OCI-LY7 (cell line): Measurements from ENCODE around the gene TTLL5. TPM values are rescaled to one million over a fixed set of nuclear protein-coding genes. Genes with fewer than 3 reads are reported as not detected.

ENCODE experiments used
- BruUV-seq: library from RNA; stranded (reverse); fragments of 400-500 nt; replicated peaks from 2 replicates; lab custom pipeline; 2021; lab: Mats Ljungman, UMichigan
- CTCF ChIA-PET: fragments of 300-600 bp; sonication (Branson Sonifier 250); formaldehyde crosslinking; loops from one replicate; lab custom pipeline; 2022; ENCODE audit warnings: antibody characterized with exemption; ENCODE audit not compliant: unreplicated experiment; lab: Charles Lee
- POLR2A ChIA-PET: fragments of 300-600 bp; sonication (Branson Sonifier 250); formaldehyde crosslinking; loops from one replicate; lab custom pipeline; 2022; ENCODE audit warnings: antibody characterized with exemption; lab: Charles Lee
- DNase-seq: peaks from one replicate; pipeline ENCODE4 v3.0.0-alpha.2; 2015; ENCODE audit warnings: low spot score
- H2AFZ ChIP-seq: fragments of 200-600 bp; sonication (generic), shearing (Covaris generic); 2 replicates; pipeline ENCODE4 v1.6.1; 2014; ENCODE audit warnings: mild to moderate bottlenecking, antibody characterized with exemption, low read length, moderate library complexity
- H3K27ac ChIP-seq: fragments of 200-600 bp; sonication (generic); 2 replicates; pipeline ENCODE4 v1.5.1; 2014; ENCODE audit warnings: mixed run types, low read depth, mild to moderate bottlenecking, moderate library complexity, low read length, inconsistent platforms; ENCODE audit not compliant: poor library complexity, severe bottlenecking
- H3K36me3 ChIP-seq: fragments of 200-600 bp; sonication (generic); 2 replicates; pipeline ENCODE4 v1.6.1; 2014; ENCODE audit warnings: mild to moderate bottlenecking, antibody characterized with exemption, low read length, moderate library complexity, mixed read lengths; ENCODE audit not compliant: insufficient read depth
- H3K4me1 ChIP-seq: fragments of 200-600 bp; sonication (generic); 2 replicates; pipeline ENCODE4 v1.5.1; 2014; ENCODE audit warnings: mild to moderate bottlenecking, low read length; ENCODE audit not compliant: insufficient read depth, poor library complexity, severe bottlenecking
- H3K4me2 ChIP-seq: fragments of 200-600 bp; sonication (generic); 2 replicates; pipeline ENCODE4 v1.6.1; 2014; ENCODE audit warnings: mild to moderate bottlenecking, low read length
- H3K4me3 ChIP-seq: fragments of 200-600 bp; sonication (generic); 2 replicates; pipeline ENCODE4 v1.5.1; 2014; ENCODE audit warnings: mild to moderate bottlenecking, low read depth, low read length; ENCODE audit not compliant: poor library complexity, severe bottlenecking
- H3K79me2 ChIP-seq: fragments of 200-600 bp; sonication (generic); 2 replicates; pipeline ENCODE4 v1.6.1; 2016; ENCODE audit warnings: low read depth, mild to moderate bottlenecking, low read length, moderate library complexity, mixed read lengths; ENCODE audit not compliant: insufficient read depth
- H3K9me2 ChIP-seq: fragments of 200-600 bp; sonication (generic); 2 replicates; pipeline ENCODE4 v1.6.1; 2016; ENCODE audit warnings: mild to moderate bottlenecking, low read length, mixed read lengths; ENCODE audit not compliant: insufficient read depth
- H3K9me3 ChIP-seq: fragments of 200-600 bp; sonication (generic); 2 replicates; pipeline ENCODE4 v1.6.1; 2014; ENCODE audit warnings: mild to moderate bottlenecking, mixed run types, low read length, mixed read lengths
- H4K20me1 ChIP-seq: fragments of 200-600 bp; sonication (generic); 2 replicates; pipeline ENCODE4 v1.6.1; 2014; ENCODE audit warnings: mild to moderate bottlenecking, antibody characterized with exemption, low read length, moderate library complexity, mixed read lengths; ENCODE audit not compliant: insufficient read depth
- CTCF ChIP-seq: fragments of 200-600 bp; sonication (generic); conservative IDR thresholded peaks from 2 replicates; pipeline ENCODE4 v1.5.1; 2014; ENCODE audit warnings: mild to moderate bottlenecking, antibody characterized with exemption, low read length, moderate library complexity, mixed read lengths
- EZH2phosphoT487 ChIP-seq: fragments of 200-600 bp; sonication (generic); IDR thresholded peaks from 2 replicates; pipeline ENCODE4 v1.6.1; 2018; ENCODE audit warnings: low read depth, borderline replicate concordance, mild to moderate bottlenecking, mixed run types, antibody characterized with exemption, low read length, moderate library complexity, mixed read lengths
- intact Hi-C: fragments of 100-400 bp; cut with micrococcal nuclease; formaldehyde crosslinking; loops from one replicate; pipeline ENCODE4 v1.10.0; 2022; ENCODE audit not compliant: unreplicated experiment
- total RNA-seq, 2 experiments: library from RNA; depleted of rRNA in 1 of 2; stranded (reverse); fragments of >200 nt in 1 of 2; shearing (Covaris generic) in 1 of 2; gene quantifications; 2 replicates each; pipeline ENCODE4 v1.2.3, GENCODE V29; 2014 to 2022

The TTLL5 gene
- total RNA-seq, 2 experiments from 2014 or later = 34.3 to 55.6 TPM

- Histone ChIP-seq H3K4me3 (no peak overlapping the region), H4K20me1 (no peaks in the 10 kb centered on the region), H3K27ac (no peak overlapping the region), H3K79me2 (no peaks in the 10 kb centered on the region), H2AFZ (no peak overlapping the region), H3K4me2 (no peak overlapping the region), H3K9me2 (no peaks in the 10 kb centered on the region), H3K4me1 (no peaks in the 10 kb centered on the region), H3K9me3 (no peaks in the 10 kb centered on the region), H3K36me3 (no peaks in the 10 kb centered on the region)
- ChIA-PET POLR2A (no interaction called here), CTCF (no interaction called here)
- TF ChIP-seq CTCF (no peak), EZH2phosphoT487 (no peak)
- intact Hi-C loops = no loop called here
- BruUV-seq = no TSS peak
- DNase-seq = no peak
Measured at GRCh38 chr14:75896341-75896740, 235.3 kb downstream of the TTLL5 start.

- Histone ChIP-seq H3K27ac (no peak overlapping the region), H3K4me2 (no peak overlapping the region), H3K4me3 (no peak overlapping the region), H3K4me1 (no peaks in the 10 kb centered on the region), H4K20me1 (no peaks in the 10 kb centered on the region), H2AFZ (no peak overlapping the region), H3K36me3 (no peaks in the 10 kb centered on the region; the same call in 1 of the 2 replicates), H3K9me3 (no peaks in the 10 kb centered on the region), H3K79me2 (no peaks in the 10 kb centered on the region), H3K9me2 (no peaks in the 10 kb centered on the region)
- no peak for DNase-seq
- POLR2A ChIA-PET = no interaction called here
- CTCF ChIA-PET = no interaction called here
- intact Hi-C loops = loop anchor here (10.0 kb wide), 1 partner anchor 200 kb away; no protein-coding TSS in a partner anchor
- BruUV-seq = no TSS peak
- TF ChIP-seq CTCF (no peak), EZH2phosphoT487 (no peak)
Measured at GRCh38 chr14:75904311-75904710, 243.3 kb downstream of the TTLL5 start.

- H3K79me2 ChIP-seq = no peaks in the 10 kb centered on the region
- no peaks in the 10 kb centered on the region; the same call in 1 of the 2 replicates for H3K36me3 ChIP-seq
- H3K27ac ChIP-seq = no peak overlapping the region
- CTCF ChIA-PET = interaction anchor here (0.6 to 2.8 kb wide), 4 partner anchors 65 to 80 kb away, joined by 3 to 12 read pairs (median 6); partner anchors contain the start of gene IFT43
- no peak for TF ChIP-seq EZH2phosphoT487
- no peak for TF ChIP-seq CTCF
- H3K9me3 ChIP-seq = no peaks in the 10 kb centered on the region
- no TSS peak for BruUV-seq
- no peaks in the 10 kb centered on the region for H3K9me2 ChIP-seq
- no peak overlapping the region for H2AFZ ChIP-seq
- DNase-seq = no peak
- H3K4me3 ChIP-seq = no peak overlapping the region
- H3K4me1 ChIP-seq = no peaks in the 10 kb centered on the region
- no peak overlapping the region for H3K4me2 ChIP-seq
- no peaks in the 10 kb centered on the region for H4K20me1 ChIP-seq
- POLR2A ChIA-PET = interaction anchor here (0.6 to 1.1 kb wide), 2 partner anchors 77 to 753 kb away, joined by 3 read pairs; partner anchors contain the start of gene TGFB3
- intact Hi-C loops = loop anchor here (10.0 kb wide), 1 partner anchor 201 kb away; no protein-coding TSS in a partner anchor
Measured at GRCh38 chr14:75905147-75905904, 244.3 kb downstream of the TTLL5 start.
